Mesothelial cell of epicardium (in vitro differentiated cells): Measurements from ENCODE around the gene LYL1. TPM values are rescaled to one million over a fixed set of nuclear protein-coding genes. Genes with fewer than 3 reads are reported as not detected.
A peak's percentile ranks its signal among the peaks of the same experiment; 100 is the strongest.

ENCODE experiments used
- DNase-seq, 2 experiments: peaks; one replicate each; pipeline ENCODE4 v3.0.0; 2021; ENCODE audit warnings: low spot score in 2 of 2; ENCODE audit not compliant: unreplicated experiment in 2 of 2
- H3K27ac Mint-ChIP-seq: 2 replicates; pipeline ENCODE4 v1.8.0; 2021; ENCODE audit warnings: mixed read lengths
- H3K27me3 Mint-ChIP-seq: 2 replicates; pipeline ENCODE4 v1.8.0; 2021; ENCODE audit warnings: low read depth, mixed read lengths
- H3K36me3 Mint-ChIP-seq: 2 replicates; pipeline ENCODE4 v1.8.0; 2021; ENCODE audit warnings: mixed read lengths
- H3K4me1 Mint-ChIP-seq: 2 replicates; pipeline ENCODE4 v1.8.0; 2021; ENCODE audit warnings: mixed read lengths
- H3K4me3 Mint-ChIP-seq: 2 replicates; pipeline ENCODE4 v1.8.0; 2021; ENCODE audit warnings: mild to moderate bottlenecking, moderate library complexity, mixed read lengths
- H3K9me3 Mint-ChIP-seq: 2 replicates; pipeline ENCODE4 v1.8.0; 2021; ENCODE audit warnings: mixed read lengths
- total RNA-seq: library from RNA; stranded (reverse); gene quantifications from 3 replicates; pipeline ENCODE4 v1.2.1, GENCODE V29; 2021
- TF ChIP-seq, protein P1 (sequence below): fragments of 200-600 bp; sonication (generic); IDR thresholded peaks from one replicate; pipeline ENCODE4 v1.5.0; 2021; ENCODE audit warnings: antibody characterized with exemption; ENCODE audit not compliant: unreplicated experiment

Gene LYL1
- total RNA-seq, 1 donor from 2014 or later, result 4.0 TPM

- Mint-ChIP-seq H3K4me1 (peaks cover 87% of the 10 kb centered on the region), H3K27me3 (peaks cover 3% of the 10 kb centered on the region)
- DNase-seq, result peak; percentile 74 to 85
Measured at GRCh38 chr19:13053761-13054625, 48.7 kb downstream of the LYL1 start.

GRCh38 chr19:13053238-13053637, 49.4 kb downstream of the LYL1 start:
- peaks cover 4% of the 10 kb centered on the region for H3K27me3 Mint-ChIP-seq

More at GRCh38 chr19:13053761-13054625, 48.7 kb downstream of the LYL1 start:
- peak overlapping the region; percentile 11 for H3K4me3 Mint-ChIP-seq
- H3K36me3 Mint-ChIP-seq, result no peaks in the 10 kb centered on the region
- H3K27ac Mint-ChIP-seq, result peak overlapping the region; percentile 100
- H3K9me3 Mint-ChIP-seq, result no peaks in the 10 kb centered on the region
- TF ChIP-seq, protein P1, sequence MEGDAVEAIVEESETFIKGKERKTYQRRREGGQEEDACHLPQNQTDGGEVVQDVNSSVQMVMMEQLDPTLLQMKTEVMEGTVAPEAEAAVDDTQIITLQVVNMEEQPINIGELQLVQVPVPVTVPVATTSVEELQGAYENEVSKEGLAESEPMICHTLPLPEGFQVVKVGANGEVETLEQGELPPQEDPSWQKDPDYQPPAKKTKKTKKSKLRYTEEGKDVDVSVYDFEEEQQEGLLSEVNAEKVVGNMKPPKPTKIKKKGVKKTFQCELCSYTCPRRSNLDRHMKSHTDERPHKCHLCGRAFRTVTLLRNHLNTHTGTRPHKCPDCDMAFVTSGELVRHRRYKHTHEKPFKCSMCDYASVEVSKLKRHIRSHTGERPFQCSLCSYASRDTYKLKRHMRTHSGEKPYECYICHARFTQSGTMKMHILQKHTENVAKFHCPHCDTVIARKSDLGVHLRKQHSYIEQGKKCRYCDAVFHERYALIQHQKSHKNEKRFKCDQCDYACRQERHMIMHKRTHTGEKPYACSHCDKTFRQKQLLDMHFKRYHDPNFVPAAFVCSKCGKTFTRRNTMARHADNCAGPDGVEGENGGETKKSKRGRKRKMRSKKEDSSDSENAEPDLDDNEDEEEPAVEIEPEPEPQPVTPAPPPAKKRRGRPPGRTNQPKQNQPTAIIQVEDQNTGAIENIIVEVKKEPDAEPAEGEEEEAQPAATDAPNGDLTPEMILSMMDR, result no peak

DNA sequence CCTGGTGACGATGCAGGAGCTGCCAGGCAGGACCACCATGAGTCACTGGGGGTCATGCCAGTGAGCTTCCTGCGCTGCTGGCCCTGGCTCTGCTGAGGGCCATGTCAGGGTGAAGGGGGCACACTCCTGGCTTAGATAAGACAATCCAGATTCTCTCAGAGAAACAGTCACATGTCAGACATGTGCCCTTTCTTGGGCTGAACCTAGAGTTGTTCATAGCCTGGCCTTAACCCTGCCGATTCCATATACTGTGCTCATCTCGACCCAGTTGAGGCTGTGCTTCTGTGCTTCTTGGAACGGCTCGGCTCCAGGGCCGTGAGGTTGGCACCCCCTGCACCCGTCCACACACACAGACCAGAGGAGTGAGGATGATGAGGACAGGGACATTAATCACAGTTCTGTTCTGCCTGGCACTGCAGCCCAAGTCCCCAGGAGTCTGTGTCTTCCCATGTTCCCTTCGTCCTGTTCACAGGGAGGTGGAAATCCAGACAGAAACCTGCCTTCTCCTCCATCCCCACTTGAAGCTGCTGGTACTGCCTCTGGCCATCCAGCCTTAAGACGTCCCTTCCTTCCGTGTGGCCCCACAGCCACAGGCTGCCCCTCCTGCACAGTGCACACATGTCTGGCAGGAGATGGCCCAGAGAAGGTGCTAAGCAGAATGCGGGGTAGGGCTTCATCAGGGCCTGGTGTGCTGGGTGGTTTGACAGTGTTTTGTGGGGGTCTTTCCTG, 50.0 kb downstream of the LYL1 start:
- no peaks in the 10 kb centered on the region for H3K9me3 Mint-ChIP-seq
- DNase-seq, result no peak
- H3K27ac Mint-ChIP-seq, result peak overlapping the region; percentile 100
- H3K36me3 Mint-ChIP-seq, result no peaks in the 10 kb centered on the region
- peaks cover 10% of the 10 kb centered on the region for H3K27me3 Mint-ChIP-seq
- H3K4me1 Mint-ChIP-seq, result peaks cover 74% of the 10 kb centered on the region
- TF ChIP-seq, protein P1, result no peak
- peak overlapping the region; percentile 31 for H3K4me3 Mint-ChIP-seq

More at GRCh38 chr19:13053238-13053637, 49.4 kb downstream of the LYL1 start:
- Mint-ChIP-seq H3K36me3 (no peaks in the 10 kb centered on the region), H3K9me3 (no peaks in the 10 kb centered on the region), H3K4me3 (no peak overlapping the region), H3K27ac (peak overlapping the region; percentile 100), H3K4me1 (peaks cover 81% of the 10 kb centered on the region)
- no peak for DNase-seq
- TF ChIP-seq, protein P1, result no peak

GRCh38 chr19:13051557-13052165, 51.0 kb downstream of the LYL1 start:
- Mint-ChIP-seq H3K4me1 (peaks cover 68% of the 10 kb centered on the region), H3K27ac (peak overlapping the region; percentile 100), H3K36me3 (peaks cover 4% of the 10 kb centered on the region), H3K27me3 (peaks cover 17% of the 10 kb centered on the region), H3K9me3 (no peaks in the 10 kb centered on the region), H3K4me3 (peak overlapping the region; percentile 55)
- DNase-seq, result peak; percentile 67 to 81
- TF ChIP-seq, protein P1, result no peak

DNA sequence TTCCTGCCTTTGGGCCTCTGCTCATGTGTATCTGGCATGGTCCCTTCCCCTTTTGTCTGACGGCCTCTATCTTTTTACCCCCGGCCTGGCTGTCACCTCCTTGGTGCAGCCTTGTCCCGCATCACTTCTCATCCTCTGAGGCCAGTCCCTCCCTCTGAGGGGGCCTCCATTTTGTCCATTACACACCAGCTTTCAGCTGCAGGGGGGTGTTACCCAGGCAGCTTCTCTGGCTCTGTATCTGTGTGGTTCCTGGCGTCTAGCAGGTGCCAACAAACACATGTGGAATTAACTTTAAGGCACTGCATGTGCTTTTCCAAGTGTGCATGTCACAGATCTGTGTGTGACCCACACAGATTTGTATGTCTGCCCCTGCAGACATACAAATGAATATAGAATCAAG, 52.4 kb downstream of the LYL1 start:
- peaks cover 54% of the 10 kb centered on the region for H3K4me1 Mint-ChIP-seq
- H3K36me3 Mint-ChIP-seq, result peaks cover 4% of the 10 kb centered on the region
- no peak overlapping the region for H3K4me3 Mint-ChIP-seq
- no peak for DNase-seq
- no peaks in the 10 kb centered on the region for H3K9me3 Mint-ChIP-seq
- peaks cover 30% of the 10 kb centered on the region for H3K27me3 Mint-ChIP-seq
- H3K27ac Mint-ChIP-seq, result peak overlapping the region; percentile 100
- TF ChIP-seq, protein P1, result no peak

Other genes starting within 250 kb of the LYL1 start
- gene DNASE2, start 221.4 kb downstream of the LYL1 start, total RNA-seq, result 20.4 to 23.6 TPM (median 23.5 TPM) in 3 replicates
- 0.13 TPM in 1 of 3 replicates, not detected in the others for gene KLF1, start 215.7 kb downstream of the LYL1 start, total RNA-seq
- 29.7 to 31.5 TPM (median 30.2 TPM) in 3 replicates for gene GCDH, start 211.7 kb downstream of the LYL1 start, total RNA-seq
- gene SYCE2, start 183.6 kb downstream of the LYL1 start, total RNA-seq, result 0.86 to 0.98 TPM (median 0.97 TPM) in 3 replicates
- gene FARSA, start 169.1 kb downstream of the LYL1 start, total RNA-seq, result 54.5 to 58.4 TPM (median 58.3 TPM) in 3 replicates
- 863 to 886 TPM (median 869 TPM) in 3 replicates for gene CALR, start 164.2 kb downstream of the LYL1 start, total RNA-seq
- gene RAD23A, start 157.0 kb downstream of the LYL1 start, total RNA-seq, result 78.6 to 87.4 TPM (median 80.7 TPM) in 3 replicates
- 18.7 to 19.1 TPM (median 18.8 TPM) in 3 replicates for gene GADD45GIP1, start 145.6 kb downstream of the LYL1 start, total RNA-seq
- 0.16 TPM in 1 of 3 replicates, not detected in the others for gene DAND5, start 133.3 kb downstream of the LYL1 start, total RNA-seq
- 52.4 to 55.5 TPM (median 53.8 TPM) in 3 replicates for gene NFIX, start 107.4 kb downstream of the LYL1 start, total RNA-seq
- 53.9 to 58.6 TPM (median 57.0 TPM) in 3 replicates for gene TRMT1, start 13.9 kb upstream of the LYL1 start, total RNA-seq
- gene NACC1, start 15.4 kb upstream of the LYL1 start, total RNA-seq, result 63.0 to 76.4 TPM (median 74.5 TPM) in 3 replicates
- gene STX10, start 47.5 kb upstream of the LYL1 start, total RNA-seq, result 52.7 to 58.4 TPM (median 56.7 TPM) in 3 replicates
- 278 to 284 TPM (median 282 TPM) in 3 replicates for gene IER2, start 47.6 kb upstream of the LYL1 start, total RNA-seq